Measurements from ENCODE around the gene NCKAP1.
"Not testable (repeated sequence)": the region's sequence is repeated elsewhere in the genome, so short reads cannot be mapped to it uniquely, and the experiment has no call there.

NCKAP1 gene

GRCh38 chr2:182982941-182983340 is 55.3 kb downstream of the NCKAP1 start:
- TF ChIP-seq CTCF (IDR thresholded peaks at IDR 0.05) = no peak

GRCh38 chr2:182981475-182981874 is 56.8 kb downstream of the NCKAP1 start:
- H3K27me3 ChIP-seq; H3K27ac ChIP-seq; H3K4me3 ChIP-seq (ENCODE audit: low read depth in 1 of 2, low read length in 1 of 2); H3K4me1 ChIP-seq (ENCODE audit: control insufficient read depth in 1 of 2, insufficient read depth in 1 of 2, low read depth in 1 of 2, low read length in 1 of 2); H3K36me3 ChIP-seq; H3K9me3 ChIP-seq: not testable (repeated sequence)

More at GRCh38 chr2:182982941-182983340, 55.3 kb downstream of the NCKAP1 start:
- Histone ChIP-seq H3K9me3 (no peaks in the 10 kb centered on the region), H3K36me3 (no peaks in the 10 kb centered on the region), H3K4me1 (ENCODE audit: control insufficient read depth in 1 of 2, insufficient read depth in 1 of 2, low read depth in 1 of 2, low read length in 1 of 2) (no peaks in the 10 kb centered on the region), H3K27ac (no peak overlapping the region), H3K4me3 (ENCODE audit: low read depth in 1 of 2, low read length in 1 of 2) (no peak overlapping the region), H3K27me3 (no peaks in the 10 kb centered on the region)

GRCh38 chr2:182980652-182981051 is 57.6 kb downstream of the NCKAP1 start:
- H3K27ac ChIP-seq = no peak overlapping the region
- TF ChIP-seq CTCF (IDR thresholded peaks at IDR 0.05) = no peak
- no peaks in the 10 kb centered on the region for H3K4me1 ChIP-seq (ENCODE audit: control insufficient read depth in 1 of 2, insufficient read depth in 1 of 2, low read depth in 1 of 2, low read length in 1 of 2)
- H3K36me3 ChIP-seq = no peaks in the 10 kb centered on the region
- no peaks in the 10 kb centered on the region for H3K9me3 ChIP-seq
- no peaks in the 10 kb centered on the region for H3K27me3 ChIP-seq
- H3K4me3 ChIP-seq (ENCODE audit: low read depth in 1 of 2, low read length in 1 of 2) = no peak overlapping the region

GRCh38 chr2:182980115-182980514 is 58.1 kb downstream of the NCKAP1 start:
- H3K9me3 ChIP-seq = no peaks in the 10 kb centered on the region
- H3K4me3 ChIP-seq (ENCODE audit: low read depth in 1 of 2, low read length in 1 of 2) = no peak overlapping the region
- no peaks in the 10 kb centered on the region for H3K27me3 ChIP-seq
- no peaks in the 10 kb centered on the region for H3K4me1 ChIP-seq (ENCODE audit: control insufficient read depth in 1 of 2, insufficient read depth in 1 of 2, low read depth in 1 of 2, low read length in 1 of 2)
- H3K36me3 ChIP-seq = no peaks in the 10 kb centered on the region
- TF ChIP-seq CTCF (IDR thresholded peaks at IDR 0.05) = no peak
- H3K27ac ChIP-seq = no peak overlapping the region

GRCh38 chr2:182977463-182977862 is 60.8 kb downstream of the NCKAP1 start:
- Histone ChIP-seq H3K36me3 (no peaks in the 10 kb centered on the region), H3K4me3 (ENCODE audit: low read depth in 1 of 2, low read length in 1 of 2) (no peak overlapping the region), H3K27ac (no peak overlapping the region), H3K4me1 (ENCODE audit: control insufficient read depth in 1 of 2, insufficient read depth in 1 of 2, low read depth in 1 of 2, low read length in 1 of 2) (no peaks in the 10 kb centered on the region), H3K9me3 (no peaks in the 10 kb centered on the region), H3K27me3 (no peaks in the 10 kb centered on the region)
- TF ChIP-seq CTCF (IDR thresholded peaks at IDR 0.05) = no peak

GRCh38 chr2:182973441-182974352 is 64.6 kb downstream of the NCKAP1 start:
- no peaks in the 10 kb centered on the region for H3K9me3 ChIP-seq

More at GRCh38 chr2:182973441-182974352, 64.6 kb downstream of the NCKAP1 start:
- no peak for TF ChIP-seq CTCF (IDR thresholded peaks at IDR 0.05)
- no peak overlapping the region for H3K27ac ChIP-seq
- no peak overlapping the region for H3K4me3 ChIP-seq (ENCODE audit: low read depth in 1 of 2, low read length in 1 of 2)
- H3K36me3 ChIP-seq = no peaks in the 10 kb centered on the region
- no peaks in the 10 kb centered on the region for H3K4me1 ChIP-seq (ENCODE audit: control insufficient read depth in 1 of 2, insufficient read depth in 1 of 2, low read depth in 1 of 2, low read length in 1 of 2)
- no peaks in the 10 kb centered on the region for H3K27me3 ChIP-seq

Measured in neutrophil (primary cell).